H1 (cell line): Measurements from ENCODE around the gene ST6GALNAC3. TPM values are rescaled to one million over a fixed set of nuclear protein-coding genes. Genes with fewer than 3 reads are reported as not detected.

Source experiments
- CTCF ChIA-PET: fragments of 300-600 bp; sonication (Branson Sonifier 250); formaldehyde crosslinking; loops from one replicate; lab custom pipeline; 2021; ENCODE audit not compliant: partially characterized antibody; lab: Charles Lee
- POLR2A ChIA-PET: fragments of 300-600 bp; sonication (Branson Sonifier 250); formaldehyde crosslinking; loops from one replicate; lab custom pipeline; 2021; ENCODE audit warnings: inconsistent platforms; ENCODE audit not compliant: partially characterized antibody; lab: Charles Lee
- DNase-seq, 2 experiments: peaks; one replicate each; pipeline versions ENCODE4 v3.0.0 to v3.0.0-alpha.2; 2010 to 2022; ENCODE audit warnings: low spot score in 2 of 2, low read depth in 1 of 2, mixed read lengths in 1 of 2
- FAIRE-seq: peaks from 2 replicates; lab custom pipeline; 2011; peaks lifted over from hg19 to GRCh38; lab: Jason Lieb, UNC
- H2AFZ ChIP-seq: 2 replicates; pipeline ENCODE4 v1.8.1; 2012; ENCODE audit warnings: low read length, inconsistent platforms
- H2AK5ac ChIP-seq: 2 replicates; pipeline ENCODE4 v1.6.1; 2013; ENCODE audit warnings: low read depth, low read length
- H2BK120ac ChIP-seq: replicated peaks from 2 replicates; pipeline ENCODE3; 2013; ENCODE audit warnings: low read depth, low read length, inconsistent platforms
- H2BK12ac ChIP-seq: 2 replicates; pipeline ENCODE4 v1.6.1; 2013; ENCODE audit warnings: low read depth, low read length
- H2BK15ac ChIP-seq: 2 replicates; pipeline ENCODE4 v1.6.1; 2013; ENCODE audit warnings: low read length
- H2BK20ac ChIP-seq: 2 replicates; pipeline ENCODE4 v1.6.1; 2013; ENCODE audit warnings: low read length
- H2BK5ac ChIP-seq: 2 replicates; pipeline ENCODE4 v1.6.1; 2013; ENCODE audit warnings: low read depth, low read length
- H3K14ac ChIP-seq: 2 replicates; pipeline ENCODE4 v1.6.1; 2013; ENCODE audit warnings: inconsistent platforms; ENCODE audit not compliant: insufficient read length
- H3K18ac ChIP-seq: 2 replicates; pipeline ENCODE4 v1.6.1; 2013; ENCODE audit warnings: low read length; ENCODE audit errors: extremely low read depth
- H3K23ac ChIP-seq: 2 replicates; pipeline ENCODE4 v1.6.1; 2013; ENCODE audit warnings: inconsistent platforms; ENCODE audit not compliant: insufficient read length
- H3K23me2 ChIP-seq: 2 replicates; pipeline ENCODE4 v1.6.1; 2013; ENCODE audit warnings: low read depth, low read length
- H3K27ac ChIP-seq: 2 replicates; pipeline ENCODE4 v1.6.1; 2011; ENCODE audit warnings: low read depth, low read length, inconsistent platforms
- H3K27me3 ChIP-seq, 4 experiments: replicated peaks in 1 of 4; 1 replicate in 1 of 4; 2 replicates in 3 of 4; pipeline versions ENCODE4 v1.6.1 to v1.8.1; 2011 to 2013; ENCODE audit warnings: low read length in 3 of 4, mild to moderate bottlenecking in 3 of 4, inconsistent platforms in 2 of 4, mixed read lengths in 2 of 4, moderate library complexity in 1 of 4; ENCODE audit not compliant: control insufficient read depth in 3 of 4, insufficient read depth in 3 of 4; ENCODE audit errors: extremely low read depth in 1 of 4
- H3K36me3 ChIP-seq, 4 experiments: 2 replicates each; pipeline versions ENCODE4 v1.6.1 to v1.8.1; 2011 to 2013; ENCODE audit warnings: mild to moderate bottlenecking in 4 of 4, low read length in 3 of 4, moderate library complexity in 2 of 4, control low read depth in 1 of 4, inconsistent platforms in 1 of 4; ENCODE audit not compliant: insufficient read depth in 4 of 4, control insufficient read depth in 2 of 4
- H3K4ac ChIP-seq: replicated peaks from 2 replicates; pipeline ENCODE3; 2013; ENCODE audit warnings: low read length, low read depth, mixed read lengths, inconsistent platforms; ENCODE audit not compliant: insufficient read length
- H3K4me1 ChIP-seq, 4 experiments: replicated peaks in 1 of 4; 1 replicate in 1 of 4; 2 replicates in 3 of 4; pipeline versions ENCODE4 v1.6.1 to v1.8.1; 2011 to 2013; ENCODE audit warnings: low read length in 3 of 4, inconsistent platforms in 2 of 4, mixed read lengths in 1 of 4; ENCODE audit not compliant: insufficient read depth in 4 of 4, control insufficient read depth in 3 of 4
- H3K4me2 ChIP-seq, 2 experiments: 2 replicates each; pipeline versions ENCODE4 v1.6.1 to v1.8.1; 2011 to 2013; ENCODE audit warnings: low read depth in 2 of 2, low read length in 2 of 2, control low read depth in 1 of 2, inconsistent platforms in 1 of 2, mild to moderate bottlenecking in 1 of 2; ENCODE audit not compliant: insufficient read depth in 1 of 2
- H3K4me3 ChIP-seq, 4 experiments: fragments of 200-600, 300-600 bp in 1 of 4; sonication (generic), shearing (Covaris generic), sonication (Bioruptor Twin) in 1 of 4; 2 replicates each; pipeline versions ENCODE4 v1.5.1 to v1.8.1; 2011 to 2016; ENCODE audit warnings: low read length in 4 of 4, low read depth in 3 of 4, control low read depth in 2 of 4, inconsistent platforms in 2 of 4, mild to moderate bottlenecking in 2 of 4, mixed read lengths in 1 of 4, moderate library complexity in 1 of 4; ENCODE audit not compliant: insufficient read depth in 2 of 4; ENCODE audit errors: extremely low read depth in 1 of 4
- H3K56ac ChIP-seq: replicated peaks from 2 replicates; pipeline ENCODE3; 2013; ENCODE audit warnings: low read depth, mild to moderate bottlenecking, mixed read lengths, low read length, inconsistent platforms; ENCODE audit not compliant: insufficient read length
- H3K79me1 ChIP-seq: 2 replicates; pipeline ENCODE4 v1.6.1; 2013; ENCODE audit warnings: low read depth, low read length, control low read depth
- H3K79me2 ChIP-seq, 2 experiments: 2 replicates each; pipeline versions ENCODE4 v1.6.1 to v1.8.1; 2012 to 2013; ENCODE audit warnings: low read length in 2 of 2, mild to moderate bottlenecking in 2 of 2, inconsistent platforms in 1 of 2; ENCODE audit not compliant: insufficient read depth in 2 of 2, control insufficient read depth in 1 of 2
- H3K9ac ChIP-seq, 4 experiments: replicated peaks in 1 of 4; 1 replicate in 1 of 4; 2 replicates in 3 of 4; pipeline versions ENCODE4 v1.6.1 to v1.8.1; 2011 to 2013; ENCODE audit warnings: low read depth in 3 of 4, low read length in 3 of 4, control low read depth in 2 of 4, mild to moderate bottlenecking in 2 of 4, moderate library complexity in 2 of 4, inconsistent platforms in 1 of 4; ENCODE audit errors: extremely low read depth in 1 of 4
- H3K9me3 ChIP-seq, 2 experiments: 2 replicates each; pipeline versions ENCODE4 v1.6.1 to v1.8.1; 2012 to 2013; ENCODE audit warnings: mild to moderate bottlenecking in 2 of 2, moderate library complexity in 2 of 2, control low read depth in 1 of 2, inconsistent platforms in 1 of 2, low read depth in 1 of 2, low read length in 1 of 2, mixed read lengths in 1 of 2; ENCODE audit not compliant: insufficient read depth in 2 of 2
- H4K20me1 ChIP-seq, 2 experiments: replicated peaks in 1 of 2; 2 replicates each; pipeline versions ENCODE3 to v1.8.1; 2011 to 2013; ENCODE audit warnings: inconsistent platforms in 2 of 2, low read length in 2 of 2, mild to moderate bottlenecking in 1 of 2; ENCODE audit not compliant: insufficient read depth in 2 of 2, control insufficient read depth in 1 of 2
- H4K5ac ChIP-seq: 2 replicates; pipeline ENCODE4 v1.6.1; 2013; ENCODE audit warnings: low read length, low read depth, mixed read lengths, inconsistent platforms; ENCODE audit not compliant: insufficient read length
- H4K8ac ChIP-seq: 2 replicates; pipeline ENCODE4 v1.8.0; 2013; ENCODE audit warnings: mild to moderate bottlenecking, moderate library complexity, low read length, inconsistent platforms; ENCODE audit not compliant: insufficient read depth; ENCODE audit errors: extremely low read depth
- H4K91ac ChIP-seq: replicated peaks from 2 replicates; pipeline ENCODE3; 2013; ENCODE audit warnings: low read length, mixed read lengths, inconsistent platforms; ENCODE audit not compliant: insufficient read length
- CTBP2 ChIP-seq: IDR thresholded peaks from 2 replicates; pipeline ENCODE4 v1.7.0; 2011; ENCODE audit warnings: borderline replicate concordance, mild to moderate bottlenecking, moderate library complexity, mixed read lengths, low read length; ENCODE audit not compliant: insufficient read depth, insufficient read length
- PHF8 ChIP-seq: fragments of 200-600 bp; sonication (generic); conservative IDR thresholded peaks from 2 replicates; pipeline ENCODE4 v1.7.1; 2012; ENCODE audit warnings: low read depth, mild to moderate bottlenecking, inconsistent platforms, low read length, moderate library complexity
- SRF ChIP-seq: IDR thresholded peaks from 2 replicates; pipeline ENCODE4 v1.6.1; 2011; ENCODE audit warnings: mild to moderate bottlenecking, low read depth, low read length, moderate library complexity
- TBP ChIP-seq: IDR thresholded peaks from 2 replicates; pipeline ENCODE4 v1.6.1; 2011; ENCODE audit warnings: low read depth, low read length, improper control_type of control experiment
- USF2 ChIP-seq: IDR thresholded peaks from 2 replicates; pipeline ENCODE4 v1.6.1; 2011; ENCODE audit warnings: low read length, improper control_type of control experiment
- ZNF274 ChIP-seq: IDR thresholded peaks from 2 replicates; pipeline ENCODE4 v1.7.0; 2012; ENCODE audit warnings: low read length, borderline replicate concordance; ENCODE audit errors: extremely low read depth
- WGBS, 2 experiments: shearing (Covaris generic) in 1 of 2; methylation state at CpG; one replicate each; pipeline versions ENCODE4 v1.1.6 to v1.1.7; 2013 to 2015; ENCODE audit warnings: low lambda C conversion rate in 2 of 2, mixed read lengths in 2 of 2, inconsistent platforms in 1 of 2, low coverage in 1 of 2, missing lambda C conversion rate in 1 of 2; ENCODE audit not compliant: insufficient replicate concordance in 2 of 2, insufficient coverage in 1 of 2, insufficient read length in 1 of 2; ENCODE audit errors: extremely low coverage in 1 of 2, missing lambda C conversion rate in 1 of 2; 5-methylcytosine and 5-hydroxymethylcytosine counted together
- polyA plus RNA-seq, 7 experiments: library from polyadenylated mRNA; depleted of rRNA in 3 of 7; stranded (reverse) in 5 of 7; unstranded in 2 of 7; fragments of >200 nt in 5 of 7; fragments of 200-250 nt in 2 of 7; gene quantifications; 1 replicate in 5 of 7; 2 replicates in 1 of 7; 4 replicates in 1 of 7; pipeline versions ENCODE4 v1.2.1 to v1.2.3, GENCODE V29; 2011 to 2013; ENCODE audit warnings: missing spikeins in 2 of 7, mixed read lengths in 2 of 7
- total RNA-seq: library from RNA; stranded (reverse); fragmentation: NEBNext Ultra II Directional; extraction: Animal tissue kit (Norgen Biotek cat#: 25700); gene quantifications from 2 replicates; pipeline ENCODE4 v1.2.1, GENCODE V29; 2021

ST6GALNAC3 gene
- total and polyA plus RNA-seq, 2 of the 8 experiments (the other 6 are each of a cell fraction or from before 2014, with no cell fraction given), result 4.9 to 19.0 TPM

GRCh38 chr1:76106251-76106650, 31.7 kb downstream of the ST6GALNAC3 start:
- Histone ChIP-seq H4K8ac (no peak overlapping the region), H3K14ac (peak overlapping the region; percentile 83), H3K27ac (no peak overlapping the region), H3K18ac (no peak overlapping the region), H2AFZ (no peak overlapping the region), H3K9ac (no peak overlapping the region), H2AK5ac (no peak overlapping the region), H3K4me1 (peaks cover 0 to 3% (median 1%) of the 10 kb centered on the region in 4 experiments; a peak in 3 of 7 replicates), H3K36me3 (no peaks in the 10 kb centered on the region), H3K79me2 (peaks cover 2 to 36% of the 10 kb centered on the region in 2 experiments), H4K91ac (no peak overlapping the region), H4K20me1 (peaks cover 0 to 1% of the 10 kb centered on the region in 2 experiments), H3K23me2 (no peaks in the 10 kb centered on the region), H4K5ac (no peak overlapping the region), H3K9me3 (no peaks in the 10 kb centered on the region), H2BK15ac (no peak overlapping the region), H2BK20ac (no peak overlapping the region), H2BK12ac (no peak overlapping the region), H3K4me2 (no peak overlapping the region), H2BK5ac (no peak overlapping the region), H3K56ac (no peak overlapping the region), H3K4ac (no peak overlapping the region), H3K27me3 (no peaks in the 10 kb centered on the region), H3K4me3 (no peak overlapping the region), H3K79me1 (0 out of 2 replicates have a peak, but pooled peaks cover 3% of the 10 kb centered on the region), H2BK120ac (no peak overlapping the region), H3K23ac (peak overlapping the region; percentile 38)
- DNase-seq, result no peak
- 82% methylated on average over 1 of the region's 1 CpG; no CpG with 5 or more reads in 1 of the 2 experiments for WGBS, 2 experiments
- TF ChIP-seq CTBP2, result no peak
- no peak for TF ChIP-seq TBP
- no peak for TF ChIP-seq ZNF274
- TF ChIP-seq PHF8, result no peak
- no peak for TF ChIP-seq USF2
- no peak for TF ChIP-seq SRF
- FAIRE-seq, result no peak
- POLR2A ChIA-PET, result interaction anchor here (0.8 kb wide), 1 partner anchor 19 kb away, joined by 3 read pairs; no protein-coding TSS in a partner anchor
- CTCF ChIA-PET, result interaction anchor here (1.3 to 2.0 kb wide), 2 partner anchors 10 to 14 kb away, joined by 3 to 8 read pairs; no protein-coding TSS in a partner anchor
